HepG2 (cell line): ENCODE measurements around the gene CHPF. TPM values are rescaled to one million over a fixed set of nuclear protein-coding genes. Genes with fewer than 3 reads are reported as not detected.
A peak's percentile ranks its signal among the peaks of the same experiment; 100 is the strongest.

Experiments
- ZNF180 ChIP-seq: sonication (generic); formaldehyde crosslinking; IDR thresholded peaks from 2 replicates; pipeline ENCODE4 v1.4.0; 2020; ENCODE audit warnings: low read depth, missing genetic modification reagents, borderline replicate concordance
- ZNF20 ChIP-seq: sonication (generic); formaldehyde crosslinking; IDR thresholded peaks from 2 replicates; pipeline ENCODE4 v1.4.0; 2020; ENCODE audit warnings: mild to moderate bottlenecking, moderate library complexity, missing genetic modification reagents
- ZNF343 ChIP-seq: sonication (generic); formaldehyde crosslinking; IDR thresholded peaks from 2 replicates; pipeline ENCODE4 v1.4.0; 2020; ENCODE audit warnings: mild to moderate bottlenecking, missing genetic modification reagents
- ZNF644 ChIP-seq: IDR thresholded peaks from 2 replicates; pipeline ENCODE4 v1.6.1; 2016; ENCODE audit warnings: low read depth
- ZNF687 ChIP-seq: sonication (generic); formaldehyde crosslinking; IDR thresholded peaks from 2 replicates; pipeline ENCODE4 v1.5.1; 2020; ENCODE audit warnings: mild to moderate bottlenecking, missing genetic modification reagents, moderate library complexity
- ZNF703 ChIP-seq: sonication (generic); formaldehyde crosslinking; IDR thresholded peaks from 2 replicates; pipeline ENCODE4 v1.5.1; 2020; ENCODE audit warnings: missing genetic modification reagents, mild to moderate bottlenecking, moderate library complexity, borderline replicate concordance
- polyA plus RNA-seq, 8 experiments: library from polyadenylated mRNA; depleted of rRNA in 3 of 8; stranded (reverse) in 7 of 8; unstranded in 1 of 8; fragments of >200 nt; fragmentation: Illumina TruSeq in 4 of 8; extraction: Trizol in 4 of 8; gene quantifications; 2 replicates each; pipeline versions ENCODE4 v1.2.1 to v1.2.3, GENCODE V29; 2011 to 2016; ENCODE audit warnings: low read depth in 4 of 8, missing spikeins in 1 of 8, mixed read lengths in 1 of 8; ENCODE audit not compliant: insufficient read depth in 1 of 8
- total RNA-seq, 5 experiments: library from RNA; depleted of rRNA; stranded (reverse); fragments of >200 nt; fragmentation: Illumina TruSeq; extraction: Trizol; gene quantifications; 2 replicates each; pipeline ENCODE4 v1.2.3, GENCODE V29; 2016; ENCODE audit warnings: low read depth in 1 of 5
- TF ChIP-seq, protein P1 (sequence below): sonication (generic); formaldehyde crosslinking; IDR thresholded peaks from one replicate; pipeline ENCODE4 v1.5.1; 2020; ENCODE audit warnings: mild to moderate bottlenecking, missing genetic modification reagents; ENCODE audit errors: not compliant biosample characterization
- TF ChIP-seq, protein P2 (sequence below): fragments of 450-650 bp; IDR thresholded peaks from 2 replicates; pipeline ENCODE4 v1.6.1; 2016
- TF ChIP-seq, protein P3 (sequence below): sonication (generic); formaldehyde crosslinking; IDR thresholded peaks from 2 replicates; pipeline ENCODE4 v1.5.0; 2020; ENCODE audit warnings: missing genetic modification reagents, mild to moderate bottlenecking, borderline replicate concordance

Gene CHPF
- total and polyA plus RNA-seq, 2 of the 13 experiments (the other 11 are each of a cell fraction or from before 2014, with no cell fraction given), result 79.6 to 111 TPM

- TF ChIP-seq, protein P1, sequence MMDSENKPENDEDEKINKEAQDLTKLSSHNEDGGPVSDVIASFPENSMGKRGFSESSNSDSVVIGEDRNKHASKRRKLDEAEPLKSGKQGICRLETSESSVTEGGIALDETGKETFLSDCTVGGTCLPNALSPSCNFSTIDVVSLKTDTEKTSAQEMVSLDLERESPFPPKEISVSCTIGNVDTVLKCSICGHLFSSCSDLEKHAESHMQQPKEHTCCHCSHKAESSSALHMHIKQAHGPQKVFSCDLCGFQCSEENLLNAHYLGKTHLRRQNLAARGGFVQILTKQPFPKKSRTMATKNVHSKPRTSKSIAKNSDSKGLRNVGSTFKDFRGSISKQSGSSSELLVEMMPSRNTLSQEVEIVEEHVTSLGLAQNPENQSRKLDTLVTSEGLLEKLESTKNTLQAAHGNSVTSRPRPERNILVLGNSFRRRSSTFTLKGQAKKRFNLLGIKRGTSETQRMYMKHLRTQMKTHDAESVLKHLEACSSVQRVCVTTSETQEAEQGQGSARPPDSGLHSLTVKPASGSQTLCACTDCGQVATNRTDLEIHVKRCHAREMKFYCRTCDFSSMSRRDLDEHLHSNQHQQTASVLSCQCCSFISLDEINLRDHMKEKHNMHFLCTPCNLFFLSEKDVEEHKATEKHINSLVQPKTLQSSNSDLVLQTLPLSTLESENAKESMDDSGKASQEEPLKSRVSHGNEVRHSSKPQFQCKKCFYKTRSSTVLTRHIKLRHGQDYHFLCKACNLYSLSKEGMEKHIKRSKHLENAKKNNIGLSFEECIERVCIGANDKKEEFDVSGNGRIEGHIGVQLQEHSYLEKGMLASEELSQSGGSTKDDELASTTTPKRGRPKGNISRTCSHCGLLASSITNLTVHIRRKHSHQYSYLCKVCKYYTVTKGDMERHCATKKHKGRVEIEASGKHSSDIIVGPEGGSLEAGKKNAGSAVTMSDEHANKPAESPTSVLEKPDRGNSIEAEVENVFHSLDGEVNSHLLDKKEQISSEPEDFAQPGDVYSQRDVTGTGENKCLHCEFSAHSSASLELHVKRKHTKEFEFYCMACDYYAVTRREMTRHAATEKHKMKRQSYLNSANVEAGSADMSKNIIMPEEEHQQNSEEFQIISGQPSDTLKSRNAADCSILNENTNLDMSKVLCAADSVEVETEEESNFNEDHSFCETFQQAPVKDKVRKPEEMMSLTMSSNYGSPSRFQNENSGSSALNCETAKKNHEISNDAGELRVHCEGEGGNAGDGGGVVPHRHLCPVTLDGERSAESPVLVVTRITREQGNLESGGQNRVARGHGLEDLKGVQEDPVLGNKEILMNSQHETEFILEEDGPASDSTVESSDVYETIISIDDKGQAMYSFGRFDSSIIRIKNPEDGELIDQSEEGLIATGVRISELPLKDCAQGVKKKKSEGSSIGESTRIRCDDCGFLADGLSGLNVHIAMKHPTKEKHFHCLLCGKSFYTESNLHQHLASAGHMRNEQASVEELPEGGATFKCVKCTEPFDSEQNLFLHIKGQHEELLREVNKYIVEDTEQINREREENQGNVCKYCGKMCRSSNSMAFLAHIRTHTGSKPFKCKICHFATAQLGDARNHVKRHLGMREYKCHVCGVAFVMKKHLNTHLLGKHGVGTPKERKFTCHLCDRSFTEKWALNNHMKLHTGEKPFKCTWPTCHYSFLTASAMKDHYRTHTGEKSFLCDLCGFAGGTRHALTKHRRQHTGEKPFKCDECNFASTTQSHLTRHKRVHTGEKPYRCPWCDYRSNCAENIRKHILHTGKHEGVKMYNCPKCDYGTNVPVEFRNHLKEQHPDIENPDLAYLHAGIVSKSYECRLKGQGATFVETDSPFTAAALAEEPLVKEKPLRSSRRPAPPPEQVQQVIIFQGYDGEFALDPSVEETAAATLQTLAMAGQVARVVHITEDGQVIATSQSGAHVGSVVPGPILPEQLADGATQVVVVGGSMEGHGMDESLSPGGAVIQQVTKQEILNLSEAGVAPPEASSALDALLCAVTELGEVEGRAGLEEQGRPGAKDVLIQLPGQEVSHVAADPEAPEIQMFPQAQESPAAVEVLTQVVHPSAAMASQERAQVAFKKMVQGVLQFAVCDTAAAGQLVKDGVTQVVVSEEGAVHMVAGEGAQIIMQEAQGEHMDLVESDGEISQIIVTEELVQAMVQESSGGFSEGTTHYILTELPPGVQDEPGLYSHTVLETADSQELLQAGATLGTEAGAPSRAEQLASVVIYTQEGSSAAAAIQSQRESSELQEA (CRISPR knock-in tag), result peak; percentile 33
- TF ChIP-seq, protein P2, sequence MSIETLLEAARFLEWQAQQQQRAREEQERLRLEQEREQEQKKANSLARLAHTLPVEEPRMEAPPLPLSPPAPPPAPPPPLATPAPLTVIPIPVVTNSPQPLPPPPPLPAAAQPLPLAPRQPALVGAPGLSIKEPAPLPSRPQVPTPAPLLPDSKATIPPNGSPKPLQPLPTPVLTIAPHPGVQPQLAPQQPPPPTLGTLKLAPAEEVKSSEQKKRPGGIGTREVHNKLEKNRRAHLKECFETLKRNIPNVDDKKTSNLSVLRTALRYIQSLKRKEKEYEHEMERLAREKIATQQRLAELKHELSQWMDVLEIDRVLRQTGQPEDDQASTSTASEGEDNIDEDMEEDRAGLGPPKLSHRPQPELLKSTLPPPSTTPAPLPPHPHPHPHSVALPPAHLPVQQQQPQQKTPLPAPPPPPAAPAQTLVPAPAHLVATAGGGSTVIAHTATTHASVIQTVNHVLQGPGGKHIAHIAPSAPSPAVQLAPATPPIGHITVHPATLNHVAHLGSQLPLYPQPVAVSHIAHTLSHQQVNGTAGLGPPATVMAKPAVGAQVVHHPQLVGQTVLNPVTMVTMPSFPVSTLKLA, result no peak
- TF ChIP-seq ZNF180 (CRISPR knock-in tag) (no peak), ZNF644 (CRISPR knock-in tag) (no peak), ZNF20 (CRISPR knock-in tag) (no peak), ZNF687 (CRISPR knock-in tag) (peak; percentile 94), ZNF343 (no peak), ZNF703 (CRISPR knock-in tag) (no peak)
- TF ChIP-seq, protein P3, sequence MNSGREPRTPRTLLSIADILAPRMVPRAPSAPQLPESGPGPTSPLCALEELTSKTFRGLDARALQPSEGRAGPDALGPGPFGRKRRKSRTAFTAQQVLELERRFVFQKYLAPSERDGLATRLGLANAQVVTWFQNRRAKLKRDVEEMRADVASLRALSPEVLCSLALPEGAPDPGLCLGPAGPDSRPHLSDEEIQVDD (CRISPR knock-in tag), result no peak
Observed at GRCh38 chr2:219570194-219570923, 26.8 kb upstream of the CHPF start (continued).
